LNCaP clone FGC (cell line): ENCODE results near the gene JMJD8.
A peak's percentile ranks its signal among the peaks of the same experiment; 100 is the strongest.

ENCODE experiments used
- DNase-seq: peaks from one replicate; pipeline ENCODE4 v3.0.0-alpha.2; 2011; ENCODE audit warnings: low read depth
- H3K4me3 ChIP-seq: 2 replicates; pipeline ENCODE4 v1.5.1; 2011; ENCODE audit warnings: mild to moderate bottlenecking, low read depth, low read length, control low read depth
- TF ChIP-seq, protein P1 (sequence below): IDR thresholded peaks from 2 replicates; pipeline ENCODE4 v1.5.1; 2012; ENCODE audit warnings: mild to moderate bottlenecking; ENCODE audit not compliant: control insufficient read depth, insufficient read depth; ENCODE audit errors: extremely low read depth

The JMJD8 gene

DNA sequence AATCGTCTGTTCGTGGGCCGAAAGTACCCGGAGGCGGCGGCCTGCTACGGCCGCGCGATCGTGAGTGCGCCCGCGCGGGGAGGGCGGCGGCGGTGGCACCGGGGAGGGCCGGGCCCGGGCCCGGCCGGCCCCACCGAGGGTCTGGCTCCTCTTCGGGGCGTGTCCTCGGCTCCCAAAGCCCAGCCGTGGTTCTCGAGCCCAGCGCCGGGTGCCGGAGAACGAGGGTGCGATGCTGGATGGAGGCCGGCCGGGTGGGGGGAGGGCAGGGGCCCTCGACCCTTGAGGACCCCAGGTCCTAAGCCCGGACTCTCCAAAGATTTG is 3.5 kb downstream of the JMJD8 start:
- peak overlapping the region; percentile 72 for H3K4me3 ChIP-seq
- TF ChIP-seq, protein P1, sequence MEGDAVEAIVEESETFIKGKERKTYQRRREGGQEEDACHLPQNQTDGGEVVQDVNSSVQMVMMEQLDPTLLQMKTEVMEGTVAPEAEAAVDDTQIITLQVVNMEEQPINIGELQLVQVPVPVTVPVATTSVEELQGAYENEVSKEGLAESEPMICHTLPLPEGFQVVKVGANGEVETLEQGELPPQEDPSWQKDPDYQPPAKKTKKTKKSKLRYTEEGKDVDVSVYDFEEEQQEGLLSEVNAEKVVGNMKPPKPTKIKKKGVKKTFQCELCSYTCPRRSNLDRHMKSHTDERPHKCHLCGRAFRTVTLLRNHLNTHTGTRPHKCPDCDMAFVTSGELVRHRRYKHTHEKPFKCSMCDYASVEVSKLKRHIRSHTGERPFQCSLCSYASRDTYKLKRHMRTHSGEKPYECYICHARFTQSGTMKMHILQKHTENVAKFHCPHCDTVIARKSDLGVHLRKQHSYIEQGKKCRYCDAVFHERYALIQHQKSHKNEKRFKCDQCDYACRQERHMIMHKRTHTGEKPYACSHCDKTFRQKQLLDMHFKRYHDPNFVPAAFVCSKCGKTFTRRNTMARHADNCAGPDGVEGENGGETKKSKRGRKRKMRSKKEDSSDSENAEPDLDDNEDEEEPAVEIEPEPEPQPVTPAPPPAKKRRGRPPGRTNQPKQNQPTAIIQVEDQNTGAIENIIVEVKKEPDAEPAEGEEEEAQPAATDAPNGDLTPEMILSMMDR, result no peak
- DNase-seq, result no peak

DNA sequence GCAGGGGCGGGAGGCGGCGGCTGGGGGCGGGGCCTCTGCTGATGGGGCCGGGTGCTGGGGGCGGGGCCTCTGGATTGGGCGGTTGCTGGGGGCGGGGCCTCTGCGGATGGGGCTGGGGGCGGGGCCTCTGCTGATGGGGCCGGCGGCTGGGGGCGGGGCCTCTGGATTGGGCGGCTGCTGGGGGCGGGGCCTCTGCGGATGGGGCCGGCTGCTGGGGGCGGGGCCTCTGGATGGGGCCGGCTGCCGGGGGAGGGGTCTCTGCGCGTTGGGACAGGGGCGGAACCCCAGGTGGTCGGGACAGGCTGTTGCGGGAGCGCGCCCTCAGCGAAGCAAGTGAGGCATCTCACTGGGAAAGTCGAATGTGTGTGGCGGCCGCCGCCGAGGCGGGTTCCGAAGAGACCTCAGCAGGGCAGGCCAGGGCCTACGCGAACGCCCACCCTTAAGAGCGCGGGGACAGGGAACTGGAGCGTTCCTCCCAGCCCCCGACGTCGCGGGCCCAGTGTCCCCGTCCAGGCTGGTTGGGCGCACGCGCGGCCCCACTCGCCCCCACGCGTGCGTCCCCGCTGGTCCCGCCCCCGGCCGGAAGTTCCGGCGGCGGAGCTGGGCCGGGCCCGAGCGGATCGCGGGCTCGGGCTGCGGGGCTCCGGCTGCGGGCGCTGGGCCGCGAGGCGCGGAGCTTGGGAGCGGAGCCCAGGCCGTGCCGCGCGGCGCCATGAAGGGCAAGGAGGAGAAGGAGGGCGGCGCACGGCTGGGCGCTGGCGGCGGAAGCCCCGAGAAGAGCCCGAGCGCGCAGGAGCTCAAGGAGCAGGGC is 4.1 kb downstream of the JMJD8 start, which contains the start of gene STUB1:
Gene STUB1, plus strand, starts transcription at position 597 of the 811 bp plus-strand sequence. Its CDS starts 116 bp downstream, at position 713.
- DNase-seq, result no peak
- TF ChIP-seq, protein P1, result no peak
- peak within 1 kb of the TSS; percentile 72 for H3K4me3 ChIP-seq

DNA sequence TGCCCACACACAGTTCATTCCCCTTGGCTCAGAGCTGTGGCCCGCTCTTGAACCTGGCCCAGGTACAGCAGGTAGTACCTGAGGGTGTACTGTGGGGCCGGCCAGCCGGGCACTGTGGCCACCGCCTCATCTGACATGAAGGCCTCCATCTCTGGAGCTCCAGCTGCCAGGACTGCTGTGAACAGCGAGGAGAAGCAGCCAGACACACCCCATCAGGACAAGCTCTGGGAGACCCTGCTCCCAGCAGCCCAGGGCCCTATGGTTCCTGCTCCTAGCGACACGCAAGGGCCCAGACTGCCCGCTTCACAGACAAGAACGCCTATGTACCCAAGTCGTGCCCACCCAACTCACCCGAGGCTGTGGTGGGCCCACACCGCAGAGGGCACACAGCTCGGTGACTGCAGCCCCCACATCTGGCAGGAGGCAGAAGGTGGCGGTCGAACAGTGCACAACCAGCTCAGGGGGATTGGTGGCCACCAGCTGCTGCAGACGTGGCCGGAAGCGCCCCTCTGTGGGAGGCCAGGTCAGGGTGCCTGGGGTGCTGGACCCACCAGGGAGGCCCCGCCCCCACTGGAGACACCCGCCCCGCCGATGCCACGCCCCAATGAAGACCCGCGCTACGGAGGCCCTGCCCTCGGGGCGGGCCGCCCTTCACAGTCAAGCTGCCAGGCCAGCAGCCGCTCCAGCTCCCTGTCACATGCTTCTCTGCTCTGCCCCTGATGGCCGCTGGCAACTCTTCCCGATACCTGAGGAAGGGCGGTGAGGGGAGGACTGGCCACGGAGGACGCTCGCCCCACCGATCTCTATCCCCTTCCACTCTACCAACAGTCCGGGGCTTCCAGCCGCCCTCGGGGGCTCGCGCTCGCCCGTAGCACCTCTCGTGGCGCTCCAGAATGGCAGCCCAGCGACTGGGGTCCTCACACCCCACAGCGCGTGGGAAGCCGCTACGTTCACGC is 5.0 kb downstream of the JMJD8 start:
- peak overlapping the region; percentile 52 for H3K4me3 ChIP-seq
- peak; percentile 59 for DNase-seq
- TF ChIP-seq, protein P1, result no peak

DNA sequence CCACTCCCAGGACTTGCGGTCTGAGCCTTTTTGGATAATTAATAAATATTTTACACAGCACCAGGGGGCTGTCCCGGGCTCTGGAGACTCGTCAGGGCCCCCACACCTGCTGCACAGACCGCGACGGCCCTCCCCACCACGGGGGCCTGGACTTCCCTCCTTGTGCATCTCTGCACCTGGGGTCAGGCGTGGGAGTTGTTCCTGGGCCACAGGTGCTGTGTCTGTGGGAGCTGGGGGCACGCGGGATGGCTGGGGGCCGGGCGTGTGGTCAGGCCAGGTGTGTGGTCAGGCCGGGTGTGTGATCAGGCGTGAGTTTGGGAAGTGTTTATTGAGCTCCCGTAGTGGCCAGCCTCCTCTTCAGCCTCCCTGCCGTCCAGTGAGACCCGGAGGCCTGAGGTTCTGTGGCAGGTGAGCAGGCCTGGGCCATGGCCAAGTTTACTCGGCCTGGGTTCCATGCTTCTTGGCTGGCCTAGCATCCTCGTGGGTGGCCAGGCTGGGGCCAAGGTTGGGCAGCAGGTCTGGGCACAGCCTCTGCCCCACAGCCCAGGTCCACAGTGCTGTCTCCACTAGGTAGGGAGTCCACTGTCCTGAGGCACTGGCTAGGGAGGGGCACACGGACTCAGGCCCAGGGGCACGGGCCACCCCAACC is 5.8 kb downstream of the JMJD8 start:
- no peak for DNase-seq
- TF ChIP-seq, protein P1, result no peak
- H3K4me3 ChIP-seq, result no peak overlapping the region

DNA sequence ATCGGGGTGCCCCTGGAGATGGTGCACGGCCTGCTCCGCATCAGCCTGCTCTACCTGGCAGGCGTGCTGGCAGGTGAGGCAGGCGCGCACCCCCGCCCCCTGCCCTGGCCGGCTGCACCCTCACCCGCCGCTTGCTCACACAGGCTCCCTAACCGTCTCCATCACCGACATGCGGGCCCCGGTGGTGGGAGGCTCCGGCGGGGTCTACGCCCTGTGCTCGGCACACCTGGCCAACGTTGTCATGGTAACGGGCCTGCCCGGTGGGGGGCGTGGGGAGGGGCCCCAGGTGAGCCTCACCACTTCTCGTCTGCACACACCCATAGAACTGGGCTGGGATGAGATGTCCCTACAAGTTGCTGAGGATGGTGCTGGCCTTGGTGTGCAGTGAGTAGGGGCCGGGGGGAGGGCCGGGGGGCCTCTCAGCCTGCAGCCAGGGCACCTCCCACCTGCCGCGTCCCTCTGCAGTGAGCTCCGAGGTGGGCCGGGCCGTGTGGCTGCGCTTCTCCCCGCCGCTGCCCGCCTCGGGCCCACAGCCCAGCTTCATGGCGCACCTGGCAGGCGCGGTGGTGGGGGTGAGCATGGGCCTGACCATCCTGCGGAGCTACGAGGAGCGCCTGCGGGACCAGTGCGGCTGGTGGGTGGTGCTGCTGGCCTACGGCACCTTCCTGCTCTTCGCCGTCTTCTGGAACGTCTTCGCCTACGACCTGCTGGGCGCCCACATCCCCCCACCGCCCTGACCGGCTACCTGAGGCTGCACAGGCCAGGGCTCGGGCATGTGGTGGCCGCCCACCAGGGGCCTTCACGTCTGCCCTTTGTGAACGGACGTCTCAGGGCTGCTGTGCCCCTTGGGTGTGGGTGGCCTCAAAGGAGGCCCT is 6.6 kb downstream of the JMJD8 start:
- TF ChIP-seq, protein P1, result no peak
- H3K4me3 ChIP-seq, result no peak overlapping the region
- DNase-seq, result no peak

DNA sequence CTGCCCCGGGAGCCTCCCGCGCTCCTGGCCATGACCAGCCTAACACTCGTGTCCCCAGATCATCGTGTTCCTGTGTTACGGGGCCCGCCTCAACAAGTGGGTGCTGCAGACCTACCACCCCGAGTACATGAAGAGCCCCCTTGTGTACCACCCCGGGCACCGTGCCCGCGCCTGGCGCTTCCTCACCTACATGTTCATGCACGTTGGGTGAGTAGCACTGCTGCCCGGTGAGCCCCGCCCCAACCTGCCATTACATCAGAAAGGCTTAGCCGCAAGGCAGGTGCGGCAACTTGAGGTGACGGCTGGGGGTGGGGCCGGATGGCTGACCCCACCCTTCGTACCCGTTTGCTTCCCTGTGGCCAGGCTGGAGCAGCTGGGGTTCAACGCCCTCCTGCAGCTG is 7.2 kb downstream of the JMJD8 start:
- no peak overlapping the region for H3K4me3 ChIP-seq

More for the DNA sequence above, 7.2 kb downstream of the JMJD8 start:
- no peak for DNase-seq
- TF ChIP-seq, protein P1, result no peak
